T-helper 1 cell treated with Interleukin-12 subunit alpha and Interleukin-12 subunit beta and Interleukin-4 antibody, amounts not matched to agents 30 μg/mL and 1 μg/mL, for 36 hours (primary cell): ENCODE data around the gene FRMPD1.

Source experiments
- H3K27ac Mint-ChIP-seq: one replicate; pipeline ENCODE4 v1.8.0; 2021; ENCODE audit warnings: mild to moderate bottlenecking, mixed read lengths
- H3K27me3 Mint-ChIP-seq: one replicate; pipeline ENCODE4 v1.8.0; 2021; ENCODE audit warnings: low read depth, mixed read lengths
- H3K36me3 Mint-ChIP-seq: one replicate; pipeline ENCODE4 v1.8.0; 2021; ENCODE audit warnings: low read depth, mixed read lengths
- H3K4me1 Mint-ChIP-seq: one replicate; pipeline ENCODE4 v1.8.0; 2021; ENCODE audit warnings: low read depth, mixed read lengths
- H3K4me3 Mint-ChIP-seq: one replicate; pipeline ENCODE4 v1.8.0; 2021; ENCODE audit warnings: mild to moderate bottlenecking, moderate library complexity, mixed read lengths
- H3K9me3 Mint-ChIP-seq: one replicate; pipeline ENCODE4 v1.8.0; 2021; ENCODE audit warnings: mixed read lengths

FRMPD1 gene

DNA sequence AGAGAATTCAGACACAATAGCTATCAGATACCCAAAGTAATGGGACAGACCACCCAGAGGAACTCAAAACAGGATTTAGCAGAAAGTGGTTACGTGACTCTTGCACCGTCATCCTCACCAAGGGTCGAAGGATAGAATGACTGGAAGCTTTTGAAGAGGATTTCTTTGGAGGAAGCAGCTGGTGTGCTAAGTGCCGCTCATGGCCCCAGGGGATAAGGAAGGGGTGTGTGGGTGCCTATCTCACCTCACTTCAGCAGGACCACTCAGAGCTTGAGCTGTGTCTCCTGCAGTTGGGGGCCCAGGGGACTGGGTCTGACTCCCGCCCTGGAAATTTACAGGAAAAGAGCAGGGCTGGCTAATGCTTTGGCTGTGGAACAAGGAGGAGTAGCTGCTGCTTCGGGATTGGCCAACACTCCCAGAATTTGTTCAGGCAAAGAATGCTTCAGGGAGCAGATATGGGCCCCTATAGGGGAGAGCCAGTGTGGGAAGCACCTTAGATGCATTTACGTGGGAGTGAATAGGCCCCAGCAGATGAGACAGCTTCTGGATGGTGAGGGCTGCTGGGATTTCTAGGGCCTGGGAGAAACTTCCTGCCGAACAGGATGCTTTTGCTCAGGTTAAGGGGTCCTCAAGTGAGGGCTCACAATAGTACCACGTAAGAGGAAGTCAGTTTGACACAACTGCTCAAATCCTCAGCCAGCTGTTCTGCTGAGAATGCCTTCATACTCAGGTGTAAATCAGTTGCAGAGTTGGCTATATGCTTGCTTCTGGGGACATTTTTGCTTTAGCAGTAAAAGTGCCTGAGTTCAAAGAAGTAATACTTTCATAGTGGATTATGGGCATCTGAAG, 29.3 kb upstream of the FRMPD1 start:
- Mint-ChIP-seq H3K36me3 (no peaks in the 10 kb centered on the region), H3K4me3 (no peak overlapping the region), H3K27me3 (peaks cover 13% of the 10 kb centered on the region), H3K27ac (no peak overlapping the region), H3K4me1 (no peaks in the 10 kb centered on the region), H3K9me3 (no peaks in the 10 kb centered on the region)

GRCh38 chr9:37622462-37622861, 28.3 kb upstream of the FRMPD1 start:
- Mint-ChIP-seq H3K4me1 (no peaks in the 10 kb centered on the region), H3K4me3 (no peak overlapping the region), H3K9me3 (no peaks in the 10 kb centered on the region), H3K36me3 (no peaks in the 10 kb centered on the region), H3K27ac (no peak overlapping the region), H3K27me3 (peaks cover 13% of the 10 kb centered on the region)

DNA sequence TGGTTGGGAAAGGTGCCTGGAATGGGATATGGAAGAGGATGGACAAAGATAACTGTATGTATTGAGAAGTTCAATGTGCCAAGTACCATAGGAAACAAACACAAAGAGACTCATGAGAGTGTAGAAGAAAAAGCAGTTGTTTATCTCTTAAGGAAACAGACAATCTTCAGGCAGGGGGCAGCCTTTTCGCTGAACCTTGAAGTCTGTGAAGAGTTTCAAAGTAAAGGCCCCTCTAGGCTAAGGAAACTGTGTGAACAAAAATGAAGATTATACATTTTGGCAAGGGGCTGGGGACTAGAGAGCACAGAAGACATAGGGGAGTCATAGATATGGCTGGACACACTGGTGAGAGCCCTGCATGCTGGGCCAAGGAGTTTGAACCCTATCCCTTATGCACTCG, 27.5 kb upstream of the FRMPD1 start:
- H3K9me3 Mint-ChIP-seq: no peaks in the 10 kb centered on the region
- H3K4me1 Mint-ChIP-seq: no peaks in the 10 kb centered on the region
- H3K27ac Mint-ChIP-seq: no peak overlapping the region
- H3K27me3 Mint-ChIP-seq: peaks cover 12% of the 10 kb centered on the region
- H3K36me3 Mint-ChIP-seq: no peaks in the 10 kb centered on the region
- no peak overlapping the region for H3K4me3 Mint-ChIP-seq

DNA sequence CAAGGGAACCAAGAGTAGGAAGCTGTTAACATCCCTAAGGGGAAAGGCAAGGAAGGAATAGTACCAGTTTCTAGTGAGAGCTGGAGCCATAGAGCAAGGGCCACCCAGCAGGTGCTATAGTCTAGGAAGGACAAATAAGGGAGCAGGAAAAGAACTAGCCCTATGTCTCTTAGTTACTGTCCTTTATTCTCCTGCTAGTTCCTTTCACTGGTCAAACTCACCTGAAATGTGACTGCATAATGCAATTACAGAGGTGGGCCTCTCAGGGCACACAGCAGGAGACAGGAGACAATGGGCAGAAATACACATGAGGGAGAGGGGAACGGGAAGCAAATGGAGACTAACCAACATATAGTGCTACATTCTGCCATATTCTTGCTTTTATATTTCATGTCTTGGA, 26.7 kb upstream of the FRMPD1 start:
- H3K27ac Mint-ChIP-seq: no peak overlapping the region
- no peak overlapping the region for H3K4me3 Mint-ChIP-seq
- no peaks in the 10 kb centered on the region for H3K9me3 Mint-ChIP-seq
- peaks cover 8% of the 10 kb centered on the region for H3K27me3 Mint-ChIP-seq
- H3K4me1 Mint-ChIP-seq: no peaks in the 10 kb centered on the region
- no peaks in the 10 kb centered on the region for H3K36me3 Mint-ChIP-seq

- H3K4me3 Mint-ChIP-seq: no peak overlapping the region
- H3K27me3 Mint-ChIP-seq: peaks cover 8% of the 10 kb centered on the region
- H3K27ac Mint-ChIP-seq: no peak overlapping the region
- H3K9me3 Mint-ChIP-seq: no peaks in the 10 kb centered on the region
- no peaks in the 10 kb centered on the region for H3K36me3 Mint-ChIP-seq
- no peaks in the 10 kb centered on the region for H3K4me1 Mint-ChIP-seq
These were observed 25.6 kb upstream of the FRMPD1 start for GRCh38 chr9:37625036-37625757.

- Mint-ChIP-seq H3K4me3 (no peak overlapping the region), H3K27ac (no peak overlapping the region), H3K27me3 (peaks cover 8% of the 10 kb centered on the region), H3K4me1 (no peaks in the 10 kb centered on the region), H3K9me3 (no peaks in the 10 kb centered on the region), H3K36me3 (no peaks in the 10 kb centered on the region)
These were observed 25.0 kb upstream of the FRMPD1 start for GRCh38 chr9:37625758-37626147.

GRCh38 chr9:37626708-37627292, 24.0 kb upstream of the FRMPD1 start:
- peaks cover 8% of the 10 kb centered on the region for H3K27me3 Mint-ChIP-seq
- H3K4me3 Mint-ChIP-seq: no peak overlapping the region
- H3K9me3 Mint-ChIP-seq: no peaks in the 10 kb centered on the region
- H3K4me1 Mint-ChIP-seq: no peaks in the 10 kb centered on the region
- no peaks in the 10 kb centered on the region for H3K36me3 Mint-ChIP-seq
- no peak overlapping the region for H3K27ac Mint-ChIP-seq

DNA sequence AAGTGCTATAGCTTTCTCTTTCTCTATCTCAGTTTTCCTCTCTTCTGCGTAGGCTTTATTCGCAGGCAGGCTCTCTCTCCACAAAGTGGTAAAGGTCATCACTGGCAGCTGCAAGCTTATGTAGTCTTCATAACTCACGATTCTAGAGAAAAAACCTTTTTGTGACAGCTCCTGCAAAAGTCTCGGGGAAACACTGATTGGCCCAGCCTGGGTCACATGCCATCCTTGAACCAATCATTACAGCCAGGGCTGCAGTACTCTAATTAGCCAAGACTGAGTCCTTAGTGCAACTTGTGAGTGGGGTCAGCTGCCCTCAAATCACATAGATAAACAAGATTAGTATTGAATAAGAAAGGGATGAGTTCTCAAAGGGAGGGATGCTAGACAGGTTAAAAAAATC, 18.3 kb upstream of the FRMPD1 start:
- H3K4me1 Mint-ChIP-seq: no peaks in the 10 kb centered on the region
- H3K9me3 Mint-ChIP-seq: no peaks in the 10 kb centered on the region
- no peak overlapping the region for H3K4me3 Mint-ChIP-seq
- peaks cover 14% of the 10 kb centered on the region for H3K27me3 Mint-ChIP-seq
- H3K27ac Mint-ChIP-seq: no peak overlapping the region
- H3K36me3 Mint-ChIP-seq: no peaks in the 10 kb centered on the region

DNA sequence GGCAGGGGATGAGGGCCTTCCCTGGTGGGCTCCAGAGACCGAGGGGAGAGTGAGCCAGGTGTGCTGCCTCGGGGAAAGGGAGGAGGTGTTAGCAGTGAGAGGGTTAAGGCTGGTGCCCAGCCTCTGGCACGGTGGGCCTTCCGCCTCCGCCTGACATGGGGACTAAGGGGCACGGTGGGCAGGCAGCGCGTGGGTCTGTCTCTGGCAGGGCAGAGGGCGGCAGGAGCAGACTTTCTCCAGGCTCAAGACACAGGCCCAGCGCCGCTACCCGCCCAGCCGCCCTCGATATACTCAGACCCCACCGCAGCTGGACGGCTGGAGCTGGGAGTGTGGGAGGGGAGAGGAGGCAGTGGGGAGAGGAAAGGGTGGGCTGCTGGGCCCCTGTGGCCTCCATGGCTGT, 14.9 kb upstream of the FRMPD1 start:
- no peak overlapping the region for H3K4me3 Mint-ChIP-seq
- H3K4me1 Mint-ChIP-seq: no peaks in the 10 kb centered on the region
- H3K9me3 Mint-ChIP-seq: no peaks in the 10 kb centered on the region
- H3K27ac Mint-ChIP-seq: no peak overlapping the region
- H3K27me3 Mint-ChIP-seq: peaks cover 14% of the 10 kb centered on the region
- no peaks in the 10 kb centered on the region for H3K36me3 Mint-ChIP-seq

DNA sequence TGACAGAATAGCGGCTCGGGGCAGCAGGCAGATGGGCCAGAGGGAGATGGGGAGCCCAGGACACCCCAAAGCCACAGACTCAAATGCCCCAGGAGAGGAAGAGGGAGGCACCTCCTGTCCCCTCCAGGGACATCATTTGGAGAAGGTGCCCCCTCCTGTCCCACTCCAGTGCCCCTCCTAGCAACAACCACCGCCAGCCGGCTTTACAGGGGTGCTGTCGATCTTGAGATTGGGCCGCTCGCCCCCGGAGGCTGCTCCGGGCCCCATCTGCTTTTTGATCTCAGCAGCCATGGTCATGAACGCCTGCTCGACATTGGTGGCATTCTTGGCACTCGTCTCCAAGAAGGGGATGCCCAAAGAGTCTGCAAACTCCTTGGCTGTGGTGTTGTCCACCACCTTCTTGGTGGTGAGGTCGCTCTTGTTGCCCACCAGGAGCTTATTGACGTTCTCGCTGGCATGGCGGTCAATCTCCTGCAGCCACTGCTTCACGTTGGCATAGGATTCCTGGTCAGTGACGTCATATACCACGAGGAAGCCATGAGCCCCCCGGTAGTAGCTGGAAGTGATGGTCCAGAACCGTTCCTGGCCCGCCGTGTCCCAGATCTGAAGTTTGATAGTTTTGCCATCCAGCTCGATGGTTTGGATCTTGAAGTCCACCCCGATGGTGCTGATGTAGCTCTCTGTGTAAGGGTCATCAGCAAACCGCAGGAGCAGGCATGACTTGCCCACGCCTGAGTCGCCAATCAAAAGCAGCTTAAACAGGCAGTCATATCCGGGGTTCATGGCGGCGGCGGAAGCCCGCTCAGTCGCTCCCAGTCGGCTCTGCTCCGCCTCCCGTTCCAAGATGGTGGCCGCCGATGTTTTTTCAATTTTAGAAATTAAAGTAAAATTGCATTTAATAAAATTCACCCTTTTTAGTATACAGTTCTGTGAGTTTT, 14.0 kb upstream of the FRMPD1 start:
- Mint-ChIP-seq H3K36me3 (no peaks in the 10 kb centered on the region), H3K4me3 (no peak overlapping the region), H3K4me1 (no peaks in the 10 kb centered on the region), H3K27ac (no peak overlapping the region), H3K27me3 (peaks cover 23% of the 10 kb centered on the region), H3K9me3 (no peaks in the 10 kb centered on the region)

DNA sequence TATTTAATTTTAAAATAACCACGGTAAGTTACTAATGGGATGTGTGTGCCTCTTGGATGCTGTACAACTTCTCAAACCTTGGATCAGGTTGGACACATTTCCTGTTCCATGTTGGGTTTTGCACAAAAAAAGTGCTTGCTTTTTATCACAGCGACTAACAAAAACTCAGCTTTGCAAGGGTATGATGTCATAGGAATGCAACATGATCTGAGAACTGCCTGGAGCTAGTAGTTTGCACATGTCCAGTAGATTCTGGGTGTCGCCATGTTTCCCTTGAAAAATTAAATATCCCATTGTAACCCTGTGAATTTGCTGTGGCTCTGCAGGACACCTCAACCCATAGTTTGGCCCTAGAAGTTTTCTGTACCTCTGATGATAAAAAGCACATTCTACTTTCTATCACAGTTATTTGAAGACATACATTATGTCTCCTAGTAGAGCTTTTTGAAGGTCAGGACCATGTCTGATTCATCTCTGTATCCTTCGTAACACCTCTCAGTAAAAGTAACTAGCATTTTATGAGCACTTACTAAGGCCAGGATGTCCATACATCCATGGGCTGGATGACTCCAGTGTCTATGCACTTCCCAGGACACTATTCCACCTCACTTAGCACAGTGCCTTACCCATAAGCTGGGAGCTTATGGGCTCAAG, 11.5 kb upstream of the FRMPD1 start:
- Mint-ChIP-seq H3K27me3 (peaks cover 38% of the 10 kb centered on the region), H3K36me3 (no peaks in the 10 kb centered on the region), H3K4me1 (no peaks in the 10 kb centered on the region), H3K9me3 (no peaks in the 10 kb centered on the region), H3K27ac (no peak overlapping the region), H3K4me3 (no peak overlapping the region)

DNA sequence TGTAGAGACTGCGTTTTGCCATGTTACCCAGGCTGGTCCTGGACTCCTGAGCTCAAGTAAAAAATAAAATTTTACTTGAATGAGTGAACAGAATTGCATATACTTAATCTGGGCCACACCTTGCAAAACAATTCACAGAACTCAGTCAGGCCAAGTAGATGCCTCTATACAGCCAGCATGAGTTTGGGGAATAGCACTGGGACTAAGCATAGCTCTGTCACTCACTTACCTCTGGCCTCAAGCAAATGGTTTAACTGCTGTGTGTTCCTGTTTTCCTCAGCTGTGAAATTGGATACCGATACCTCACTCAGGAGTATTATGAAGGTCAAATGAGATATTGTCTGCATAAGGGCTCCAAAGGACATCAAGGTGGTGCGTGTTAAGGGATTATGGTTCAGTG, 10.9 kb upstream of the FRMPD1 start:
- Mint-ChIP-seq H3K4me1 (no peaks in the 10 kb centered on the region), H3K9me3 (no peaks in the 10 kb centered on the region), H3K36me3 (no peaks in the 10 kb centered on the region), H3K27ac (no peak overlapping the region), H3K4me3 (no peak overlapping the region), H3K27me3 (peaks cover 38% of the 10 kb centered on the region)

DNA sequence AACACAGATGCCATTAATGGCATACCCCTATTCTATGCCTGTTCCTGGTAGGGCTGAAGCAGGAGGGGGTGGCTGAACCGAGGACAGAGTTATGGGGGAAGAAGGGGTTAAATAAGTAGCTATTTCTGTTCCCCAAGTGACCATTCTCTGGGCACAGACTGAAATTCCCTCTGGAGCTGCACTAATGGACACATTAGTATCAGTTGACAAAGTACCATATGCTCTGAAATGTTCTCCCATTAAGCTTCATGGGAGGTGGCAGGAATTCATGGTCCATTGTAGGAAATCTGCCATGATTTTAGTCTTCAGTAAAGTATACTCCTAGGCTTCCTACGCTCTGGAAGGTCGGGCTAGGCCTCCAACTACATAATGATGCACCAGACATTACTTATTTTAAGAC, 10.5 kb upstream of the FRMPD1 start:
- H3K4me3 Mint-ChIP-seq: no peak overlapping the region
- H3K4me1 Mint-ChIP-seq: no peaks in the 10 kb centered on the region
- peaks cover 39% of the 10 kb centered on the region for H3K27me3 Mint-ChIP-seq
- no peak overlapping the region for H3K27ac Mint-ChIP-seq
- H3K36me3 Mint-ChIP-seq: no peaks in the 10 kb centered on the region
- no peaks in the 10 kb centered on the region for H3K9me3 Mint-ChIP-seq

DNA sequence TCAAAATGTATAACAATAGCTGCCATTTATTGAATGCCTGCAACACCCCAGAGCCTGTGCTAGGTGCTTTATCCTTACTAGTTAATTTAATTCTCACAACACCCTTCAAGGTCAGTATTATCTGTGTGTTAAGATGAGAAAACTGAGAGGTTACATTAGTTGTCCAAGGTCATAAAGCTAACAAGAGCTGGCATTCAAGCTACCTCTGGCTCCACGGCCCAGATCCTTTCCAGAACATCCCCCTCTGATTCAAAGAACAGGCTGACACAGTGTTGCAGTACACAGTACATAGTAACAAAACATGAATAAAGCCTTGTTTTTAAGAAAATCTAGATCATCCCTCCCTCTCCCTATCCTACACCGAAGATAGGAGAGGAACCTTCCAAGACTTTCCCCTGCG, 9.4 kb upstream of the FRMPD1 start:
- Mint-ChIP-seq H3K4me3 (no peak overlapping the region), H3K36me3 (no peaks in the 10 kb centered on the region), H3K4me1 (no peaks in the 10 kb centered on the region), H3K27ac (no peak overlapping the region), H3K9me3 (no peaks in the 10 kb centered on the region), H3K27me3 (peaks cover 45% of the 10 kb centered on the region)
